AG09319 (cell line): ENCODE measurements around the gene RPL18.

Experiments used
- DNase-seq: peaks from one replicate; pipeline ENCODE4 v3.0.0-alpha.2; 2010; ENCODE audit warnings: low read depth; ENCODE audit errors: extremely low read depth
- CTCF ChIP-seq: IDR thresholded peaks from 2 replicates; pipeline ENCODE4 v1.5.1; 2011; ENCODE audit warnings: low read depth, mild to moderate bottlenecking, inconsistent platforms, low read length, moderate library complexity

RPL18 gene

GRCh38 chr19:48619692-48620585 is 961 bp upstream of the RPL18 start:
- no peak for DNase-seq
- no peak for TF ChIP-seq CTCF

- no peak for DNase-seq
- TF ChIP-seq CTCF: no peak
Measured at GRCh38 chr19:48618278-48618915, 581 bp downstream of the RPL18 start.

GRCh38 chr19:48617146-48617937 is 1.6 kb downstream of the RPL18 start:
- no peak for DNase-seq

GRCh38 chr19:48616491-48617056 is 2.4 kb downstream of the RPL18 start:
- no peak for DNase-seq
- TF ChIP-seq CTCF: no peak

More at GRCh38 chr19:48617146-48617937, 1.6 kb downstream of the RPL18 start:
- TF ChIP-seq CTCF: no peak

GRCh38 chr19:48616041-48616436 is 2.9 kb downstream of the RPL18 start:
- no peak for TF ChIP-seq CTCF
- DNase-seq: no peak

GRCh38 chr19:48615231-48616040 is 3.5 kb downstream of the RPL18 start:
- no peak for DNase-seq
- no peak for TF ChIP-seq CTCF
